Small intestine (tissue), 7 donors: ENCODE data around the gene GDF3. TPM values are rescaled to one million over a fixed set of nuclear protein-coding genes. Genes with fewer than 3 reads are reported as not detected.
A peak's percentile ranks its signal among the peaks of the same experiment; 100 is the strongest.
"Not testable (repeated sequence)": the region's sequence is repeated elsewhere in the genome, so short reads cannot be mapped to it uniquely, and the experiment has no call there.

Experiments used
- DNase-seq, 2 donors: peaks; one replicate each; pipeline versions ENCODE4 v3.0.0 to v3.0.0-alpha.2; 2013
- FAIRE-seq: peaks from 2 replicates; lab custom pipeline; 2012; peaks lifted over from hg19 to GRCh38; lab: Jason Lieb, UNC
- H3K27ac ChIP-seq, 3 donors: one replicate each; pipeline ENCODE4 v1.5.1; 2013; ENCODE audit warnings: low read length in 2 of 3, mild to moderate bottlenecking in 2 of 3, control low read depth in 1 of 3, inconsistent platforms in 1 of 3, low read depth in 1 of 3, moderate library complexity in 1 of 3
- H3K27me3 ChIP-seq, 3 donors: one replicate each; pipeline ENCODE4 v1.6.1; 2013; ENCODE audit warnings: low read length in 3 of 3, inconsistent platforms in 1 of 3; ENCODE audit not compliant: control insufficient read depth in 3 of 3, insufficient read depth in 3 of 3
- H3K36me3 ChIP-seq, 3 donors: one replicate each; pipeline ENCODE4 v1.6.1; 2013; ENCODE audit warnings: low read length in 3 of 3, inconsistent platforms in 1 of 3, low read depth in 1 of 3, mild to moderate bottlenecking in 1 of 3, moderate library complexity in 1 of 3; ENCODE audit not compliant: control insufficient read depth in 3 of 3, insufficient read depth in 2 of 3
- H3K4me1 ChIP-seq, 3 donors: one replicate each; pipeline ENCODE4 v1.6.1; 2013; ENCODE audit warnings: low read length in 2 of 3, inconsistent platforms in 1 of 3, low read depth in 1 of 3, mild to moderate bottlenecking in 1 of 3, moderate library complexity in 1 of 3; ENCODE audit not compliant: control insufficient read depth in 3 of 3, insufficient read depth in 2 of 3
- H3K4me3 ChIP-seq, 3 donors: one replicate each; pipeline ENCODE4 v1.5.1; 2013; ENCODE audit warnings: low read length in 3 of 3, control low read depth in 1 of 3, inconsistent platforms in 1 of 3, low read depth in 1 of 3, mild to moderate bottlenecking in 1 of 3, moderate library complexity in 1 of 3
- H3K9me3 ChIP-seq, 2 donors: one replicate each; pipeline ENCODE4 v1.6.1; 2013; ENCODE audit warnings: low read depth in 1 of 2, low read length in 1 of 2; ENCODE audit not compliant: control insufficient read depth in 2 of 2, insufficient read depth in 1 of 2
- WGBS, 3 donors: extraction: QIAGEN DNeasy Blood & Tissue Kit; methylation state at CpG; one replicate each; pipeline ENCODE4 v1.1.7; 2013; 5-methylcytosine and 5-hydroxymethylcytosine counted together
- polyA plus RNA-seq, 4 donors: library from polyadenylated mRNA; stranded (reverse) in 3 of 4; unstranded in 1 of 4; fragments of 200-250 nt in 3 of 4; fragments of 120-200 nt in 1 of 4; gene quantifications; one replicate each; pipeline versions ENCODE4 v1.2.1 to v1.2.3, GENCODE V29; 2013
- donor health status: healthy with polysubstance abuse.
- donor health status: control.
- donor health status: control.
- donor health status: Bipolar disorder and iron deficiency.
- donor health status: healthy.

The GDF3 gene
- polyA plus RNA-seq, 4 donors, result 0.09 to 0.31 TPM; not detected in 2

- H3K27ac ChIP-seq, result peak overlapping the region in 1 of 3 donors; percentile 61
- no peaks in the 10 kb centered on the region for H3K9me3 ChIP-seq
- WGBS, 3 donors, result 4 to 47% (median 35%) methylated on average over 5 of the region's 5 CpGs
- no peak overlapping the region for H3K4me3 ChIP-seq
- H3K4me1 ChIP-seq, result peaks cover 0 to 3% (median 0%) of the 10 kb centered on the region in 3 donors
- peaks cover 0 to 2% (median 0%) of the 10 kb centered on the region in 3 donors for H3K27me3 ChIP-seq
- DNase-seq, result peak; percentile 63 to 68
- no peak for FAIRE-seq
- H3K36me3 ChIP-seq, result peaks cover 0 to 4% (median 3%) of the 10 kb centered on the region in 3 donors
These were observed 39.5 kb downstream of the GDF3 start for GRCh38 chr12:7656121-7656520.

GRCh38 chr12:7650091-7650490 lies 45.5 kb downstream of the GDF3 start:
- 90 to 94% (median 91%) methylated on average over 5 of the region's 5 CpGs for WGBS, 3 donors
- Histone ChIP-seq H3K27me3 (no peaks in the 10 kb centered on the region), H3K9me3 (no peaks in the 10 kb centered on the region), H3K36me3 (peaks cover 0 to 17% (median 3%) of the 10 kb centered on the region in 3 donors), H3K4me1 (peaks cover 2 to 11% (median 3%) of the 10 kb centered on the region in 3 donors), H3K4me3 (no peak overlapping the region), H3K27ac (no peak overlapping the region)
- no peak for DNase-seq
- FAIRE-seq, result no peak

- WGBS, 3 donors, result 5 to 51% (median 9%) methylated on average over 1 of the region's 1 CpG
- DNase-seq, result peak; percentile 56 to 61
- peak overlapping the region in 1 of 3 donors; percentile 38 for H3K27ac ChIP-seq
- FAIRE-seq, result no peak
- H3K4me3 ChIP-seq, result no peak overlapping the region
- no peaks in the 10 kb centered on the region for H3K9me3 ChIP-seq
- no peaks in the 10 kb centered on the region for H3K27me3 ChIP-seq
- H3K36me3 ChIP-seq, result peaks cover 0 to 14% (median 0%) of the 10 kb centered on the region in 3 donors
- H3K4me1 ChIP-seq, result peaks cover 2 to 11% (median 3%) of the 10 kb centered on the region in 3 donors
These were observed 48.5 kb downstream of the GDF3 start for GRCh38 chr12:7647071-7647470.

GRCh38 chr12:7646178-7646475 lies 49.4 kb downstream of the GDF3 start:
- H3K4me1 ChIP-seq, result peaks cover 2 to 11% (median 3%) of the 10 kb centered on the region in 3 donors
- H3K27ac ChIP-seq, result no peak overlapping the region
- peaks cover 0 to 12% (median 0%) of the 10 kb centered on the region in 3 donors for H3K36me3 ChIP-seq
- 67 to 76% (median 71%) methylated on average over 3 of the region's 3 CpGs for WGBS, 3 donors
- no peaks in the 10 kb centered on the region for H3K27me3 ChIP-seq
- no peak overlapping the region for H3K4me3 ChIP-seq
- DNase-seq, result no peak
- H3K9me3 ChIP-seq, result no peaks in the 10 kb centered on the region
- FAIRE-seq, result no peak

DNA sequence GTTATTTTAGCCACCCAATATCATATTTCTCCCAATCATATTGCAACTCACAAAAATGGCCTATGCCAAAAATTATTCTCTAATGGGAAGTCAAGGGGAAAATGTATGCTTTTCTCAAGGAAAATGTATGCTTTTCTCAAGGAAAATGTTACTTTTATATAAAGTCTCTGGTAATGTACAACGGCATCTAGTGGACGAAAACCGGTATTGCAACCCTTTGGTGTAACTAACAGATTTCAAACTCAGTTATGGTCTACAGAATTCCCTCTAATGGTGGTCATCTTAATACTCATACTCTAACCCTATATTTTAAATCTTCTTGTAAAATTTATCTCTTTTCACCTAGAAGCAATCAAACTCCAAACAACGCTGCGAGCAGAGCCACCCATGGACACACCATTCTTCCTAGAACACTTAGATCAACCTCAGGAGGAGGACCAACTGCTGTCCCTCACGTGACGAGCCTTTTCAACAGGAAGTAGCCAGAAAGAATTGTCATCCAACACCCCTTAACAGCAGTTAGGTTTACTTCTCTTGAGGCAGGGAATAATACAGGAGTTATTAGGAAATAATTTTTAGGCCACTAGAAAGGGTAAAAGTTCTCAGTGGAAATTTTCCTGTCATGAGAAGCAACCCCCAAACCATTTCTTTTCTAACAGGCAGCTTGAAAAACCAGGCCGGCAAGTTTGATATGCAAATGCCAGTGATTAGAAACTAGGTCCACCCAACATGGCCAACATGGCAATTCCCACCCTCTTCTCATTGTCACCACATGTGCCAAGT lies 50.0 kb downstream of the GDF3 start:
- WGBS, 3 donors, result 19 to 25% (median 24%) methylated on average over 8 of the region's 8 CpGs
- DNase-seq (peak; percentile 38 to 42), FAIRE-seq (no peak)
- no peaks in the 10 kb centered on the region for H3K9me3 ChIP-seq
- no peak overlapping the region for H3K27ac ChIP-seq
- H3K36me3 ChIP-seq, result peaks cover 0 to 8% (median 0%) of the 10 kb centered on the region in 3 donors
- no peak overlapping the region for H3K4me3 ChIP-seq
- H3K4me1 ChIP-seq, result peaks cover 2 to 11% (median 3%) of the 10 kb centered on the region in 3 donors
- no peaks in the 10 kb centered on the region for H3K27me3 ChIP-seq

GRCh38 chr12:7642876-7643309 lies 52.7 kb downstream of the GDF3 start:
- Histone ChIP-seq H3K4me1 (peaks cover 2 to 14% (median 3%) of the 10 kb centered on the region in 3 donors), H3K9me3 (no peaks in the 10 kb centered on the region), H3K4me3 (no peak overlapping the region), H3K27ac (no peak overlapping the region), H3K27me3 (no peaks in the 10 kb centered on the region), H3K36me3 (no peaks in the 10 kb centered on the region)
- DNase-seq (peak in 1 of 2 donors; percentile 65), FAIRE-seq (no peak)
- WGBS, 3 donors, result 52 to 59% (median 57%) methylated on average over 8 of the region's 8 CpGs

GRCh38 chr12:7642287-7642686 lies 53.3 kb downstream of the GDF3 start:
- Histone ChIP-seq H3K27ac (no peak overlapping the region), H3K36me3 (no peaks in the 10 kb centered on the region), H3K27me3 (no peaks in the 10 kb centered on the region), H3K4me3 (no peak overlapping the region), H3K4me1 (peaks cover 2 to 14% (median 3%) of the 10 kb centered on the region in 3 donors), H3K9me3 (no peaks in the 10 kb centered on the region)
- no peak for DNase-seq
- 35 to 73% (median 52%) methylated on average over 1 of the region's 1 CpG for WGBS, 3 donors
- FAIRE-seq, result no peak

DNA sequence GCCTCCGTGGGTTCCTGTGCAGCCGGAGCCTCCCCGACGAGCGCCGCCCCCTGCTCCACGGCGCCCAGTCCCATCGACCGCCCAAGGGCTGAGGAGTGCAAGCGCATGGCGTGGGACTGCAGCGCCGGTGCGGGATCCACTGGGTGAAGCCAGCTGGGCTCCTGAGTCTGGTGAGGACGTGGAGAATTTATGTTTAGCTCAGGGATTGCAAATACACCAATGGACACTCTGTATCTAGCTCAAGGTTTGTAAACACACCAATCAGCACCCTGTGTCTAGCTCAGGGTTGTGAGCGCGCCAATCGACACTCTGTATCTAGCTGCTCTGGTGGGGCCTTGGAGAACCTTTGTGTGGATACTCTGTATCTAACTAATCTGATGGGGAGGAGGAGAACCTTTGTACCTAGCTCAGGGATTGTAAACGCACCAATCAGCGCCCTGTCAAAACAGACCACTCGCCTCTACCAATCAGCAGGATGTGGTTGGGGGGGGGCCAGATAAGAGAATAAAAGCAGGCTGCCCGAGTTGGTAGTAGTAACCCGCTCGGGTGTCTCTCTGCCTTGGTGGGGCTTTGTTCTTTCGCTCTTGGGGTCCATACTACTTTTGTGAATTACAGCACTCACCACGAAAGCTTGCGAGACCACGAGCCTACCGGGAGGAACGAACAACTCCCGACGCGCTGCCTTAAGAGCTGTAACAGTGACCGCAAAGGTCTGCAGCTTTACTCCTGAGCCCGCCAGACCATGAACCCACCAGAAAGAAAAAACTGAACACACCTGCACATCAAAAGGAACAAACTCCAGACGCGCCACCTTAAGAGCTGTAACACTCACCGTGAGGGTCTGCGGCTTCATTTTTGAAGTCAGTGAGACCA lies 55.2 kb downstream of the GDF3 start:
- not testable (repeated sequence) for H3K9me3 ChIP-seq, H3K27me3 ChIP-seq, DNase-seq, FAIRE-seq, H3K36me3 ChIP-seq, H3K4me1 ChIP-seq
- WGBS, 3 donors, result 54 to 64% (median 60%) methylated on average over 39 to 40 of the region's 40 CpGs
- Histone ChIP-seq H3K4me3 (peak overlapping the region in 1 of 3 donors; percentile 23), H3K27ac (peak overlapping the region in 1 of 3 donors; percentile 57)
